Ovary (tissue), 3 donors: ENCODE data around the gene CACNA1C.

Source experiments
- CTCF ChIP-seq, 3 donors: fragments of 450-650 bp in 2 of 3; fragments of 200-600 bp in 1 of 3; IDR thresholded peaks; one replicate each; pipeline versions ENCODE4 v1.5.1 to v1.8.0; 2016 to 2022; ENCODE audit warnings: antibody characterized with exemption in 3 of 3, mild to moderate bottlenecking in 1 of 3
- EP300 ChIP-seq: sonication (generic); formaldehyde crosslinking; IDR thresholded peaks from one replicate; pipeline ENCODE4 v1.6.1; 2017; ENCODE audit warnings: antibody characterized with exemption
- POLR2A ChIP-seq: fragments of 450-650 bp; IDR thresholded peaks from one replicate; pipeline ENCODE4 v1.6.1; 2017; ENCODE audit warnings: antibody characterized with exemption, mild to moderate bottlenecking, moderate library complexity
- donor health status: DM: no; HTN: no; CAD: no.

- TF ChIP-seq CTCF (IDR thresholded peaks at IDR 0.05) = no peak
- no peak for TF ChIP-seq POLR2A
- no peak for TF ChIP-seq EP300
These were observed 670.0 kb downstream of the CACNA1C start for GRCh38 chr12:2722806-2723205.
